ENCODE measurements around the gene ZFP64. TPM values are rescaled to one million over a fixed set of nuclear protein-coding genes. Genes with fewer than 3 reads are reported as not detected.

The ZFP64 gene
- total and polyA plus RNA-seq, 5 donors: 3.7 to 10.6 (median 8.5) TPM

- WGBS: 93% methylated on average over 1 of the region's 1 CpG
- ATAC-seq (no peak), DNase-seq (no peak)
- H3K9me3 ChIP-seq (ENCODE audit: control insufficient read depth, low read length): no peaks in the 10 kb centered on the region
- no peak overlapping the region for H3K4me3 ChIP-seq (ENCODE audit: low read length)
- H3K4me1 ChIP-seq (ENCODE audit: control insufficient read depth, insufficient read depth, low read length): no peaks in the 10 kb centered on the region
- intact Hi-C loops (cut with DNase I): no loop called here
- no peak overlapping the region for H3K27ac ChIP-seq (ENCODE audit: low read length)
- H3K27me3 ChIP-seq (ENCODE audit: control insufficient read depth, insufficient read depth): no peaks in the 10 kb centered on the region
These were observed 60.4 kb downstream of the ZFP64 start for GRCh38 chr20:52131048-52131643.

GRCh38 chr20:52130406-52130805, 61.2 kb downstream of the ZFP64 start:
- Histone ChIP-seq H3K4me1 (ENCODE audit: control insufficient read depth, insufficient read depth, low read length) (no peaks in the 10 kb centered on the region), H3K27me3 (ENCODE audit: control insufficient read depth, insufficient read depth) (no peaks in the 10 kb centered on the region), H3K9me3 (ENCODE audit: control insufficient read depth, low read length) (no peaks in the 10 kb centered on the region), H3K4me3 (ENCODE audit: low read length) (no peak overlapping the region), H3K27ac (ENCODE audit: low read length) (no peak overlapping the region)
- intact Hi-C loops (cut with DNase I): no loop called here
- WGBS: 88% methylated on average over 5 of the region's 5 CpGs
- no peak for DNase-seq
- ATAC-seq: no peak

- Histone ChIP-seq H3K27me3 (ENCODE audit: control insufficient read depth, insufficient read depth) (no peaks in the 10 kb centered on the region), H3K27ac (ENCODE audit: low read length) (no peak overlapping the region), H3K9me3 (ENCODE audit: control insufficient read depth, low read length) (no peaks in the 10 kb centered on the region), H3K4me1 (ENCODE audit: control insufficient read depth, insufficient read depth, low read length) (no peaks in the 10 kb centered on the region), H3K4me3 (ENCODE audit: low read length) (no peak overlapping the region)
- DNase-seq: no peak
- ATAC-seq: no peak
- intact Hi-C loops (cut with DNase I): loop anchor here in 1 of 4 donors (5.0 kb wide), 1 partner anchor 248 kb away; no protein-coding TSS in a partner anchor
- WGBS: 93% methylated on average over 5 of the region's 5 CpGs
These were observed 62.0 kb downstream of the ZFP64 start for GRCh38 chr20:52129611-52130010.

GRCh38 chr20:52127309-52127708, 64.3 kb downstream of the ZFP64 start:
- 57% methylated on average over 4 of the region's 4 CpGs for WGBS
- no peaks in the 10 kb centered on the region for H3K9me3 ChIP-seq (ENCODE audit: control insufficient read depth, low read length)
- intact Hi-C loops (cut with DNase I): loop anchor here in 1 of 4 donors (5.0 kb wide), 1 partner anchor 250 kb away; no protein-coding TSS in a partner anchor
- ATAC-seq (no peak), DNase-seq (no peak)
- no peak overlapping the region for H3K27ac ChIP-seq (ENCODE audit: low read length)
- H3K4me3 ChIP-seq (ENCODE audit: low read length): no peak overlapping the region
- no peaks in the 10 kb centered on the region for H3K27me3 ChIP-seq (ENCODE audit: control insufficient read depth, insufficient read depth)
- H3K4me1 ChIP-seq (ENCODE audit: control insufficient read depth, insufficient read depth, low read length): no peaks in the 10 kb centered on the region

GRCh38 chr20:52124821-52125220, 66.8 kb downstream of the ZFP64 start:
- Histone ChIP-seq H3K27ac (ENCODE audit: low read length) (no peak overlapping the region), H3K27me3 (ENCODE audit: control insufficient read depth, insufficient read depth) (no peaks in the 10 kb centered on the region), H3K4me1 (ENCODE audit: control insufficient read depth, insufficient read depth, low read length) (no peaks in the 10 kb centered on the region), H3K4me3 (ENCODE audit: low read length) (no peak overlapping the region), H3K9me3 (ENCODE audit: control insufficient read depth, low read length) (no peaks in the 10 kb centered on the region)
- ATAC-seq (no peak), DNase-seq (no peak)
- WGBS: 86% methylated on average over 3 of the region's 3 CpGs
- intact Hi-C loops (cut with DNase I): loop anchor here in 1 of 4 donors (5.0 kb wide), 1 partner anchor 252 kb away; no protein-coding TSS in a partner anchor

- intact Hi-C loops (cut with DNase I): no loop called here
- no peak overlapping the region for H3K27ac ChIP-seq (ENCODE audit: low read length)
- ATAC-seq (no peak), DNase-seq (no peak)
- no peak overlapping the region for H3K4me3 ChIP-seq (ENCODE audit: low read length)
- no peaks in the 10 kb centered on the region for H3K4me1 ChIP-seq (ENCODE audit: control insufficient read depth, insufficient read depth, low read length)
- H3K27me3 ChIP-seq (ENCODE audit: control insufficient read depth, insufficient read depth): no peaks in the 10 kb centered on the region
- 89% methylated on average over 5 of the region's 5 CpGs for WGBS
- no peaks in the 10 kb centered on the region for H3K9me3 ChIP-seq (ENCODE audit: control insufficient read depth, low read length)
These were observed 72.9 kb downstream of the ZFP64 start for GRCh38 chr20:52118696-52119095.

- intact Hi-C loops (cut with DNase I): no loop called here
- Histone ChIP-seq H3K4me3 (ENCODE audit: low read length) (no peak overlapping the region), H3K9me3 (ENCODE audit: control insufficient read depth, low read length) (no peaks in the 10 kb centered on the region), H3K27ac (ENCODE audit: low read length) (no peak overlapping the region), H3K27me3 (ENCODE audit: control insufficient read depth, insufficient read depth) (no peaks in the 10 kb centered on the region), H3K4me1 (ENCODE audit: control insufficient read depth, insufficient read depth, low read length) (no peaks in the 10 kb centered on the region)
- DNase-seq: no peak
- 93% methylated on average over 2 of the region's 2 CpGs for WGBS
- ATAC-seq: no peak
These were observed 73.5 kb downstream of the ZFP64 start for GRCh38 chr20:52118016-52118623.

- WGBS: 97% methylated on average over 6 of the region's 6 CpGs
- intact Hi-C loops (cut with DNase I): no loop called here
- H3K27ac ChIP-seq (ENCODE audit: low read length): no peak overlapping the region
- DNase-seq (no peak), ATAC-seq (no peak)
- no peaks in the 10 kb centered on the region for H3K27me3 ChIP-seq (ENCODE audit: control insufficient read depth, insufficient read depth)
- H3K9me3 ChIP-seq (ENCODE audit: control insufficient read depth, low read length): no peaks in the 10 kb centered on the region
- no peak overlapping the region for H3K4me3 ChIP-seq (ENCODE audit: low read length)
- no peaks in the 10 kb centered on the region for H3K4me1 ChIP-seq (ENCODE audit: control insufficient read depth, insufficient read depth, low read length)
These were observed 81.1 kb downstream of the ZFP64 start for GRCh38 chr20:52110456-52110855.

GRCh38 chr20:52105442-52106422, 85.8 kb downstream of the ZFP64 start:
- no peaks in the 10 kb centered on the region for H3K27me3 ChIP-seq (ENCODE audit: control insufficient read depth, insufficient read depth)

GRCh38 chr20:52104546-52105441, 86.8 kb downstream of the ZFP64 start:
- intact Hi-C loops (cut with DNase I): no loop called here
- ATAC-seq: peak; percentile 48 to 61
- Histone ChIP-seq H3K27me3 (ENCODE audit: control insufficient read depth, insufficient read depth) (no peaks in the 10 kb centered on the region), H3K9me3 (ENCODE audit: control insufficient read depth, low read length) (no peaks in the 10 kb centered on the region), H3K4me3 (ENCODE audit: low read length) (peak overlapping the region; percentile 45), H3K4me1 (ENCODE audit: control insufficient read depth, insufficient read depth, low read length) (peaks cover 6% of the 10 kb centered on the region), H3K27ac (ENCODE audit: low read length) (no peak overlapping the region)
- WGBS: 1% methylated on average over 82 of the region's 82 CpGs
- peak; percentile 25 to 64 (median 62) for DNase-seq

More at GRCh38 chr20:52105442-52106422, 85.8 kb downstream of the ZFP64 start:
- H3K27ac ChIP-seq (ENCODE audit: low read length): no peak overlapping the region
- H3K4me1 ChIP-seq (ENCODE audit: control insufficient read depth, insufficient read depth, low read length): peaks cover 6% of the 10 kb centered on the region
- peak overlapping the region; percentile 45 for H3K4me3 ChIP-seq (ENCODE audit: low read length)
- DNase-seq (peak in 1 of 3 donors; percentile 47), ATAC-seq (peak in 1 of 2 donors; percentile 21)
- no peaks in the 10 kb centered on the region for H3K9me3 ChIP-seq (ENCODE audit: control insufficient read depth, low read length)
- WGBS: 4% methylated on average over 47 of the region's 47 CpGs
- intact Hi-C loops (cut with DNase I): no loop called here

Data from right cardiac atrium (tissue), 5 donors.